GM18909 (cell line): ENCODE measurements around the gene ZBTB20.

Experiments
- ATAC-seq: cut with Tn5 transposase; IDR thresholded peaks from one replicate; pipeline ENCODE4 v1.9.1; 2021; ENCODE audit warnings: mild to moderate bottlenecking; ENCODE audit not compliant: unreplicated experiment, poor library complexity

Gene ZBTB20

GRCh38 chr3:114442246-114442645, 704.8 kb downstream of the ZBTB20 start:
- ATAC-seq = no peak

GRCh38 chr3:114441386-114441785, 705.7 kb downstream of the ZBTB20 start:
- no peak for ATAC-seq

- ATAC-seq = no peak
Observed at GRCh38 chr3:114440700-114441099, 706.4 kb downstream of the ZBTB20 start.

GRCh38 chr3:114439284-114439683, 707.8 kb downstream of the ZBTB20 start:
- ATAC-seq = no peak

GRCh38 chr3:114437897-114438296, 709.2 kb downstream of the ZBTB20 start:
- no peak for ATAC-seq

- no peak for ATAC-seq
Observed at GRCh38 chr3:114436182-114436581, 710.9 kb downstream of the ZBTB20 start.

- ATAC-seq = no peak
Observed at GRCh38 chr3:114435386-114436115, 711.5 kb downstream of the ZBTB20 start.

- no peak for ATAC-seq
Observed at GRCh38 chr3:114432310-114432709, 714.8 kb downstream of the ZBTB20 start.

GRCh38 chr3:114428044-114428595, 719.0 kb downstream of the ZBTB20 start:
- peak; percentile 89 for ATAC-seq

- no peak for ATAC-seq
Observed at GRCh38 chr3:114427285-114428043, 719.6 kb downstream of the ZBTB20 start.

GRCh38 chr3:114424337-114424736, 722.8 kb downstream of the ZBTB20 start:
- ATAC-seq = no peak

GRCh38 chr3:114421204-114421603, 725.9 kb downstream of the ZBTB20 start:
- ATAC-seq = no peak

- no peak for ATAC-seq
Observed at GRCh38 chr3:114420072-114420471, 727.0 kb downstream of the ZBTB20 start.

- ATAC-seq = peak; percentile 87
Observed at GRCh38 chr3:114418724-114419543, 728.2 kb downstream of the ZBTB20 start.

- ATAC-seq = peak; percentile 75
Observed at GRCh38 chr3:114418107-114418506, 729.0 kb downstream of the ZBTB20 start.

- ATAC-seq = peak; percentile 13
Observed at GRCh38 chr3:114417675-114418074, 729.4 kb downstream of the ZBTB20 start.

GRCh38 chr3:114417265-114417664, 729.8 kb downstream of the ZBTB20 start:
- ATAC-seq = no peak

- no peak for ATAC-seq
Observed at GRCh38 chr3:114411811-114412803, 735.0 kb downstream of the ZBTB20 start.

- ATAC-seq = no peak
Observed at GRCh38 chr3:114411190-114411668, 735.9 kb downstream of the ZBTB20 start.
